IPS-15b (cell line): ENCODE measurements around the gene AURKAIP1.

Source experiments
- H3K27me3 ChIP-seq: one replicate; pipeline ENCODE4 v1.6.1; 2013; ENCODE audit warnings: low read length; ENCODE audit not compliant: control insufficient read depth, insufficient read depth
- H3K36me3 ChIP-seq: one replicate; pipeline ENCODE4 v1.6.1; 2013; ENCODE audit warnings: low read length; ENCODE audit not compliant: control insufficient read depth, insufficient read depth
- H3K4me1 ChIP-seq: one replicate; pipeline ENCODE4 v1.6.1; 2013; ENCODE audit warnings: mild to moderate bottlenecking, low read length; ENCODE audit not compliant: control insufficient read depth, insufficient read depth
- H3K4me3 ChIP-seq: one replicate; pipeline ENCODE4 v1.5.1; 2013; ENCODE audit warnings: low read depth, low read length
- H3K9ac ChIP-seq: one replicate; pipeline ENCODE4 v1.6.1; 2013; ENCODE audit warnings: low read depth, mild to moderate bottlenecking, low read length
- H3K9me3 ChIP-seq: one replicate; pipeline ENCODE4 v1.6.1; 2013; ENCODE audit warnings: mild to moderate bottlenecking, low read length; ENCODE audit not compliant: control insufficient read depth, insufficient read depth

The AURKAIP1 gene

GRCh38 chr1:1374929-1375662 lies at the start of gene AURKAIP1:
Gene AURKAIP1 (minus strand): TSS chr1:1375207. CDS start chr1:1374756, 451 bp downstream.
- Histone ChIP-seq H3K9ac (peak within 1 kb of the TSS; percentile 81), H3K4me3 (peak within 1 kb of the TSS; percentile 91), H3K27me3 (no peaks in the 10 kb centered on the region), H3K4me1 (peaks cover 3% of the 10 kb centered on the region), H3K9me3 (no peaks in the 10 kb centered on the region), H3K36me3 (peaks cover 12% of the 10 kb centered on the region)

GRCh38 chr1:1424707-1425106 lies 49.7 kb upstream of the AURKAIP1 start:
- no peaks in the 10 kb centered on the region for H3K27me3 ChIP-seq
- no peaks in the 10 kb centered on the region for H3K36me3 ChIP-seq
- H3K4me3 ChIP-seq: no peak overlapping the region
- peaks cover 2% of the 10 kb centered on the region for H3K4me1 ChIP-seq
- H3K9ac ChIP-seq: no peak overlapping the region
- H3K9me3 ChIP-seq: no peaks in the 10 kb centered on the region

GRCh38 chr1:1423245-1423597 lies 48.2 kb upstream of the AURKAIP1 start:
- Histone ChIP-seq H3K36me3 (no peaks in the 10 kb centered on the region), H3K4me1 (peaks cover 2% of the 10 kb centered on the region), H3K27me3 (no peaks in the 10 kb centered on the region), H3K9ac (no peak overlapping the region), H3K9me3 (no peaks in the 10 kb centered on the region), H3K4me3 (no peak overlapping the region)

GRCh38 chr1:1422465-1423244 lies 47.6 kb upstream of the AURKAIP1 start:
- Histone ChIP-seq H3K9me3 (no peaks in the 10 kb centered on the region), H3K9ac (no peak overlapping the region), H3K27me3 (no peaks in the 10 kb centered on the region), H3K36me3 (no peaks in the 10 kb centered on the region), H3K4me1 (peaks cover 2% of the 10 kb centered on the region), H3K4me3 (no peak overlapping the region)

GRCh38 chr1:1421907-1422464 lies 47.0 kb upstream of the AURKAIP1 start:
- Histone ChIP-seq H3K4me3 (no peak overlapping the region), H3K9me3 (no peaks in the 10 kb centered on the region), H3K27me3 (no peaks in the 10 kb centered on the region), H3K36me3 (no peaks in the 10 kb centered on the region), H3K4me1 (peaks cover 4% of the 10 kb centered on the region), H3K9ac (no peak overlapping the region)

GRCh38 chr1:1421147-1421906 lies 46.3 kb upstream of the AURKAIP1 start, which contains the start of gene ANKRD65:
Gene ANKRD65 (minus strand): TSS chr1:1421276. CDS start chr1:1421005, 271 bp downstream.
- peaks cover 4% of the 10 kb centered on the region for H3K4me1 ChIP-seq
- H3K27me3 ChIP-seq: no peaks in the 10 kb centered on the region
- H3K36me3 ChIP-seq: no peaks in the 10 kb centered on the region
- no peaks in the 10 kb centered on the region for H3K9me3 ChIP-seq
- no peak within 1 kb of the TSS for H3K4me3 ChIP-seq
- H3K9ac ChIP-seq: peak within 1 kb of the TSS; percentile 50

GRCh38 chr1:1420654-1421141 lies 45.7 kb upstream of the AURKAIP1 start:
- H3K27me3 ChIP-seq: no peaks in the 10 kb centered on the region
- no peaks in the 10 kb centered on the region for H3K9me3 ChIP-seq
- no peak overlapping the region for H3K4me3 ChIP-seq
- H3K4me1 ChIP-seq: peaks cover 4% of the 10 kb centered on the region
- H3K9ac ChIP-seq: peak overlapping the region; percentile 50
- no peaks in the 10 kb centered on the region for H3K36me3 ChIP-seq

- H3K4me3 ChIP-seq: no peak overlapping the region
- H3K9ac ChIP-seq: peak overlapping the region; percentile 60
- no peaks in the 10 kb centered on the region for H3K9me3 ChIP-seq
- no peaks in the 10 kb centered on the region for H3K36me3 ChIP-seq
- H3K4me1 ChIP-seq: peaks cover 4% of the 10 kb centered on the region
- no peaks in the 10 kb centered on the region for H3K27me3 ChIP-seq
Observed at GRCh38 chr1:1419813-1420653, 45.0 kb upstream of the AURKAIP1 start.

GRCh38 chr1:1419363-1419812 lies 44.4 kb upstream of the AURKAIP1 start:
- peaks cover 4% of the 10 kb centered on the region for H3K4me1 ChIP-seq
- peak overlapping the region; percentile 60 for H3K9ac ChIP-seq
- no peak overlapping the region for H3K4me3 ChIP-seq
- H3K9me3 ChIP-seq: no peaks in the 10 kb centered on the region
- no peaks in the 10 kb centered on the region for H3K27me3 ChIP-seq
- no peaks in the 10 kb centered on the region for H3K36me3 ChIP-seq

GRCh38 chr1:1418464-1419362 lies 43.7 kb upstream of the AURKAIP1 start:
- Histone ChIP-seq H3K4me1 (peaks cover 4% of the 10 kb centered on the region), H3K36me3 (no peaks in the 10 kb centered on the region), H3K9me3 (no peaks in the 10 kb centered on the region), H3K4me3 (no peak overlapping the region), H3K27me3 (no peaks in the 10 kb centered on the region), H3K9ac (no peak overlapping the region)
